ENCODE measurements around the gene ENOX1. TPM values are rescaled to one million over a fixed set of nuclear protein-coding genes. Genes with fewer than 3 reads are reported as not detected.
"Not testable (repeated sequence)": the region's sequence is repeated elsewhere in the genome, so short reads cannot be mapped to it uniquely, and the experiment has no call there.

The ENOX1 gene
- total and polyA plus RNA-seq, 3 donors from 2014 or later = 11.0 to 14.2 (median 11.5) TPM

GRCh38 chr13:43171489-43171888 lies 615.3 kb downstream of the ENOX1 start:
- Histone ChIP-seq H3K36me3 (ENCODE audit: low read depth, missing control alignments) (no peaks in the 10 kb centered on the region), H3K4me3 (no peak overlapping the region), H3K9me3 (no peaks in the 10 kb centered on the region), H3K27ac (no peak overlapping the region), H3K27me3 (no peaks in the 10 kb centered on the region), H3K4me1 (no peaks in the 10 kb centered on the region)
- intact Hi-C loops (cut with DNase I; ENCODE audit: low total_unique reads) = no loop called here
- TF ChIP-seq CTCF (IDR thresholded peaks at IDR 0.05) (no peak), POLR2A (IDR thresholded peaks at IDR 0.05) (no peak)
- no peak for DNase-seq

DNA sequence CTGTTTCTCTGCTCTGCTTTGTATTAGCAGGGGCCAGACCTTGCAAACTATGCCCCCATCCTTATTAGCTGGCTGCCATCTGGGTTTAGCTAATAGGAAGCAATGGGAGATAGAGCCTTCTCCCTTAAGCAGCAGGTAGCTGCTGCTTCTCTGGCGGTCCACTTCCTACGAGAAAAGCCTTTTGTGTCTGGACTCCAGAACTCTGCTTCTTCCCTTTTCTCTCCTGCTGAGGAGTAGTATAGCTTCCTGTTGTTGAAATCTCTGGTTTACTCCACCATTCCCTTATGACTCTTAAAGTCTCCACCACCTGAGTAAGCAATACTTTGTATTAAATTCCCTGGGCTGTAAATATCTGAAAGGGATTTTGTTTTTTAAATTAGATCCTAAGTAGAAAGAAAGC lies 616.3 kb downstream of the ENOX1 start:
- 49 to 66% methylated on average over 2 of the region's 2 CpGs for WGBS, 2 donors
- no peaks in the 10 kb centered on the region for H3K27me3 ChIP-seq
- H3K36me3 ChIP-seq (ENCODE audit: low read depth, missing control alignments) = no peaks in the 10 kb centered on the region
- H3K4me1 ChIP-seq = no peaks in the 10 kb centered on the region
- H3K9me3 ChIP-seq = no peaks in the 10 kb centered on the region
- intact Hi-C loops (cut with DNase I; ENCODE audit: low total_unique reads) = no loop called here
- no peak overlapping the region for H3K27ac ChIP-seq
- no peak for TF ChIP-seq CTCF (IDR thresholded peaks at IDR 0.05)
- TF ChIP-seq POLR2A (IDR thresholded peaks at IDR 0.05) = no peak
- DNase-seq = no peak
- H3K4me3 ChIP-seq = no peak overlapping the region

DNA sequence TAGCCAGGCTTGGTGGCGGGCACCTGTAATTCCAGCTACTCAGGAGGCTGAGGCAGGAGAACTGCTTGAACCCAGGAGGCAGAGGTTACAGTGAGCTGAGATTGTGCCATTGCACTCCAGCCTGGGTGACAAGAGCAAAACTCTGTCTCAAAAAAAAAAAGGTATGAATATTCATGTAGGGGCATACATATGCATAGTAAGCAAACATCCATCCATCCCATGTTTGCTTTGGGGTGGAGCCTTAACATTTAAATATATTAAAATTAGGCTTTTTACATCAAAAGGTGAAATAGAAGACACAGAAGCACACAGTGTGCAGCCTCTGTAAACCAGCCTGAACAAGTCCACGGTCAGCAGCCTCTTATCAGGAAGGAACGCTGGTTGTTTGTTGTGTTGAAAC lies 618.3 kb downstream of the ENOX1 start:
- H3K4me3 ChIP-seq; H3K9me3 ChIP-seq; H3K4me1 ChIP-seq; intact Hi-C loops (cut with DNase I; ENCODE audit: low total_unique reads); H3K36me3 ChIP-seq (ENCODE audit: low read depth, missing control alignments); H3K27ac ChIP-seq; H3K27me3 ChIP-seq; DNase-seq: not testable (repeated sequence)
- 61 to 69% methylated on average over 3 of the region's 3 CpGs for WGBS, 2 donors

- TF ChIP-seq CTCF (IDR thresholded peaks at IDR 0.05) (no peak), POLR2A (IDR thresholded peaks at IDR 0.05) (no peak)
- H3K36me3 ChIP-seq (ENCODE audit: low read depth, missing control alignments) = no peaks in the 10 kb centered on the region
- WGBS, 2 donors = 59% methylated on average over 2 of the region's 2 CpGs
These were observed 619.0 kb downstream of the ENOX1 start for GRCh38 chr13:43167731-43168130.

GRCh38 chr13:43166644-43167457 lies 619.9 kb downstream of the ENOX1 start:
- Histone ChIP-seq H3K4me1 (no peaks in the 10 kb centered on the region), H3K27me3 (no peaks in the 10 kb centered on the region), H3K4me3 (no peak overlapping the region), H3K9me3 (no peaks in the 10 kb centered on the region), H3K27ac (no peak overlapping the region), H3K36me3 (ENCODE audit: low read depth, missing control alignments) (no peaks in the 10 kb centered on the region)
- 91 to 96% methylated on average over 6 of the region's 6 CpGs for WGBS, 2 donors
- intact Hi-C loops (cut with DNase I; ENCODE audit: low total_unique reads) = no loop called here
- no peak for DNase-seq
- TF ChIP-seq CTCF (IDR thresholded peaks at IDR 0.05) (no peak), POLR2A (IDR thresholded peaks at IDR 0.05) (no peak)

More at GRCh38 chr13:43167731-43168130, 619.0 kb downstream of the ENOX1 start:
- H3K9me3 ChIP-seq = no peaks in the 10 kb centered on the region
- intact Hi-C loops (cut with DNase I; ENCODE audit: low total_unique reads) = no loop called here
- no peak overlapping the region for H3K4me3 ChIP-seq
- H3K27me3 ChIP-seq = no peaks in the 10 kb centered on the region
- no peak for DNase-seq
- H3K27ac ChIP-seq = no peak overlapping the region
- no peaks in the 10 kb centered on the region for H3K4me1 ChIP-seq

Small RNAs within 50 kb of the gene (small RNA-seq; reads per million reads assigned to genes)
- gene AL162713.1 = 0 reads per million in 2 donors

Other genes with a start within 250 kb of the ENOX1 start
- gene CCDC122, start 92.8 kb upstream of the ENOX1 start, total RNA-seq = 10 to 100 TPM; 20.6 to 31.6 TPM
- gene CCDC122, start 92.8 kb upstream of the ENOX1 start, polyA plus RNA-seq (ENCODE audit: insufficient read depth, low read depth, low replicate concordance) = 1.3 TPM
- 10 to 100 TPM; 29.1 to 34.4 TPM for gene LACC1, start 92.9 kb upstream of the ENOX1 start, total RNA-seq
- 6.1 TPM for gene LACC1, start 92.9 kb upstream of the ENOX1 start, polyA plus RNA-seq (ENCODE audit: insufficient read depth, low read depth, low replicate concordance)

All from testis (tissue), 3 donors.